CD4-positive, CD25-positive, alpha-beta regulatory T cell (primary cell): ENCODE results near the gene PALLD. TPM values are rescaled to one million over a fixed set of nuclear protein-coding genes. Genes with fewer than 3 reads are reported as not detected.

Source experiments
- ATAC-seq, 2 donors: fragments of 150-1000 bp; cut with Tn5 transposase; one replicate each; pipeline ENCODE4 v1.10.0; 2021; ENCODE audit warnings: low read depth in 2 of 2, moderate number of reproducible peaks in 2 of 2, moderate library complexity in 1 of 2
- DNase-seq, 3 donors: peaks; one replicate each; pipeline versions ENCODE4 v3.0.0 to v3.0.0-alpha.2; 2012 to 2022; ENCODE audit warnings: mixed read lengths in 1 of 3
- H3K27ac ChIP-seq: one replicate; pipeline ENCODE4 v1.7.0; 2013; ENCODE audit warnings: mild to moderate bottlenecking, low read length; ENCODE audit not compliant: insufficient read depth, poor library complexity, severe bottlenecking
- H3K27me3 ChIP-seq: one replicate; pipeline ENCODE4 v1.7.0; 2013; ENCODE audit warnings: low read length; ENCODE audit not compliant: control insufficient read depth, insufficient read depth
- H3K36me3 ChIP-seq: one replicate; pipeline ENCODE4 v1.7.0; 2013; ENCODE audit warnings: mild to moderate bottlenecking, low read length, moderate library complexity; ENCODE audit not compliant: control insufficient read depth, insufficient read depth
- H3K4me1 ChIP-seq: 2 replicates; pipeline ENCODE4 v1.7.0; 2013; ENCODE audit warnings: mild to moderate bottlenecking, low read length; ENCODE audit not compliant: insufficient read depth, control insufficient read depth, poor library complexity, severe bottlenecking
- H3K4me3 ChIP-seq: one replicate; pipeline ENCODE4 v1.7.0; 2013; ENCODE audit warnings: low read depth, mild to moderate bottlenecking, low read length, moderate library complexity
- H3K9me3 ChIP-seq, 2 experiments: 1 replicate in 1 of 2; 2 replicates in 1 of 2; pipeline ENCODE4 v1.7.0; 2013; ENCODE audit warnings: low read length in 2 of 2, mild to moderate bottlenecking in 1 of 2, moderate library complexity in 1 of 2; ENCODE audit not compliant: control insufficient read depth in 2 of 2
- H3K27ac Mint-ChIP-seq, 3 donors: one replicate each; pipeline ENCODE4 v1.8.0; 2020 to 2022; ENCODE audit warnings: mild to moderate bottlenecking in 3 of 3, mixed read lengths in 3 of 3, moderate library complexity in 2 of 3
- H3K27me3 Mint-ChIP-seq: one replicate; pipeline ENCODE4 v1.8.0; 2022; ENCODE audit warnings: mild to moderate bottlenecking, mixed read lengths
- H3K36me3 Mint-ChIP-seq: one replicate; pipeline ENCODE4 v1.8.0; 2020; ENCODE audit warnings: mixed read lengths
- H3K4me1 Mint-ChIP-seq, 4 donors: one replicate each; pipeline ENCODE4 v1.8.0; 2020 to 2022; ENCODE audit warnings: mixed read lengths in 4 of 4, mild to moderate bottlenecking in 1 of 4
- H3K4me3 Mint-ChIP-seq, 4 donors: one replicate each; pipeline ENCODE4 v1.8.0; 2020 to 2022; ENCODE audit warnings: mild to moderate bottlenecking in 4 of 4, mixed read lengths in 4 of 4, moderate library complexity in 3 of 4
- H3K9me3 Mint-ChIP-seq, 7 donors: one replicate each; pipeline ENCODE4 v1.8.0; 2020 to 2022; ENCODE audit warnings: mixed read lengths in 7 of 7, mild to moderate bottlenecking in 3 of 7, moderate library complexity in 2 of 7
- polyA plus RNA-seq, 4 donors: library from polyadenylated mRNA; unstranded; fragments of 300-500 nt; fragmentation: Illumina TruSeq; gene quantifications; one replicate each; pipeline ENCODE4 v1.2.3, GENCODE V29; 2021
- total RNA-seq: library from RNA; stranded (reverse); gene quantifications from one replicate; pipeline ENCODE4 v1.2.3, GENCODE V29; 2022

PALLD gene
- total and polyA plus RNA-seq, 5 donors from 2014 or later: 0.37 to 1.9 (median 0.76) TPM; not detected in 1

GRCh38 chr4:168587411-168588125 lies 90.7 kb downstream of the PALLD start:
- peaks cover 0 to 3% (median 0%) of the 10 kb centered on the region in 7 donors for H3K9me3 Mint-ChIP-seq
- Histone ChIP-seq H3K9me3 (no peaks in the 10 kb centered on the region), H3K27ac (no peak overlapping the region), H3K4me3 (no peak overlapping the region), H3K36me3 (no peaks in the 10 kb centered on the region), H3K27me3 (no peaks in the 10 kb centered on the region), H3K4me1 (no peaks in the 10 kb centered on the region)
- H3K36me3 Mint-ChIP-seq: no peaks in the 10 kb centered on the region
- peaks cover 0 to under 1% (median 0%) of the 10 kb centered on the region in 4 donors for H3K4me1 Mint-ChIP-seq
- H3K4me3 Mint-ChIP-seq: no peak overlapping the region
- DNase-seq (no peak), ATAC-seq (no peak)
- H3K27ac Mint-ChIP-seq: no peak overlapping the region
- H3K27me3 Mint-ChIP-seq: peaks cover 14% of the 10 kb centered on the region

- no peak for DNase-seq
- no peak overlapping the region for H3K27ac ChIP-seq
- H3K9me3 ChIP-seq: no peaks in the 10 kb centered on the region
- H3K4me3 ChIP-seq: no peak overlapping the region
- Mint-ChIP-seq H3K4me3 (no peak overlapping the region), H3K36me3 (no peaks in the 10 kb centered on the region), H3K4me1 (no peaks in the 10 kb centered on the region), H3K9me3 (peaks cover 0 to 1% (median 0%) of the 10 kb centered on the region in 7 donors), H3K27me3 (peaks cover 13% of the 10 kb centered on the region), H3K27ac (no peak overlapping the region)
- no peaks in the 10 kb centered on the region for H3K27me3 ChIP-seq
- no peak for ATAC-seq
- no peaks in the 10 kb centered on the region for H3K36me3 ChIP-seq
- H3K4me1 ChIP-seq: no peaks in the 10 kb centered on the region
Measured at GRCh38 chr4:168588916-168589531, 92.2 kb downstream of the PALLD start.

DNA sequence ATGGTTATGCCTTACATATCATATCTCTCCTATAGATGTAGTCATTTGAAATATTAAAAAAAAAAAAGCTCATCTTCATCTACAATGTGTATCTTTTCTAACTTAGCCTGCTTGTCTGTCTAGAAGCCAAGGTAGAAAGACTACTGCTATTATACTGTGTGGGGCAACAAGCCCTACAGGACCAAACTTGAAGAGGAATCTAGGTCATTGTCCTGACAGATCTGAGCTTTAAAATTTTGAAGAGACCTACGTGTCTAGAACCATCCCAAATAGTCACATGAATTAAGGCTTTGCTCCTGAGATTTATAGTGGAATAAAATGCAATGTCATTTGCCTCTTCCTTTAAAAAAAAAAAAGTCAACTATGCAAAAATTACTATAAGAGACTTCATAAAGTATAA lies 95.8 kb downstream of the PALLD start:
- Histone ChIP-seq H3K9me3 (no peaks in the 10 kb centered on the region), H3K4me3 (no peak overlapping the region), H3K4me1 (no peaks in the 10 kb centered on the region), H3K36me3 (no peaks in the 10 kb centered on the region), H3K27me3 (no peaks in the 10 kb centered on the region), H3K27ac (no peak overlapping the region)
- H3K9me3 Mint-ChIP-seq: no peaks in the 10 kb centered on the region
- ATAC-seq (no peak), DNase-seq (no peak)
- H3K27ac Mint-ChIP-seq: no peak overlapping the region
- no peaks in the 10 kb centered on the region for H3K4me1 Mint-ChIP-seq
- H3K36me3 Mint-ChIP-seq: no peaks in the 10 kb centered on the region
- H3K4me3 Mint-ChIP-seq: no peak overlapping the region
- H3K27me3 Mint-ChIP-seq: peaks cover 10% of the 10 kb centered on the region

- DNase-seq (no peak), ATAC-seq (no peak)
- no peak overlapping the region for H3K27ac Mint-ChIP-seq
- no peaks in the 10 kb centered on the region for H3K36me3 Mint-ChIP-seq
- no peak overlapping the region for H3K4me3 Mint-ChIP-seq
- H3K9me3 ChIP-seq: no peaks in the 10 kb centered on the region
- no peaks in the 10 kb centered on the region for H3K4me1 ChIP-seq
- H3K9me3 Mint-ChIP-seq: no peaks in the 10 kb centered on the region
- H3K4me3 ChIP-seq: no peak overlapping the region
- peaks cover 14% of the 10 kb centered on the region for H3K27me3 Mint-ChIP-seq
- no peaks in the 10 kb centered on the region for H3K36me3 ChIP-seq
- H3K27ac ChIP-seq: no peak overlapping the region
- no peaks in the 10 kb centered on the region for H3K27me3 ChIP-seq
- no peaks in the 10 kb centered on the region for H3K4me1 Mint-ChIP-seq
Measured at GRCh38 chr4:168593399-168593798, 96.5 kb downstream of the PALLD start.

DNA sequence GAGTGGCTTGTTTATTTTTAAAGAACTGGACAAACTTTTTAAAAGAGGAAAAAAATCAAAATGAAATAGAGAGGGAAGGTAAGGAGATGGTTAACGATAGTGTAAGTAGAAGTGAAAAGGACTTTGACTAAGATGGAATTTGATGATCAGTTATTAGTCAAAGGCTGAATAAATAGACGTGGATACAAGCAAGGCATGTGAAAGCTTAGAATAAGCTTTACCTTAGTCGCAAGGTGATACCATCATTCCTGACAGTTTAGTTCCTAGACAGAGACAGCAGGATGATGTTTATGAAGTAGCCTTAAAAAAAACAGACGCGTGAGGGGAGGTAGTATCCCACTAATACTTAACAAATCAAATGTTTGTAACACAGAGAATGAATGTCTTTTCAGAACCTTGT lies 97.3 kb downstream of the PALLD start:
- Histone ChIP-seq H3K4me1 (no peaks in the 10 kb centered on the region), H3K9me3 (no peaks in the 10 kb centered on the region), H3K36me3 (no peaks in the 10 kb centered on the region), H3K27me3 (no peaks in the 10 kb centered on the region), H3K27ac (no peak overlapping the region), H3K4me3 (no peak overlapping the region)
- ATAC-seq (no peak), DNase-seq (no peak)
- Mint-ChIP-seq H3K27ac (no peak overlapping the region), H3K4me1 (no peaks in the 10 kb centered on the region), H3K27me3 (peaks cover 14% of the 10 kb centered on the region), H3K9me3 (no peaks in the 10 kb centered on the region), H3K4me3 (no peak overlapping the region), H3K36me3 (no peaks in the 10 kb centered on the region)

DNA sequence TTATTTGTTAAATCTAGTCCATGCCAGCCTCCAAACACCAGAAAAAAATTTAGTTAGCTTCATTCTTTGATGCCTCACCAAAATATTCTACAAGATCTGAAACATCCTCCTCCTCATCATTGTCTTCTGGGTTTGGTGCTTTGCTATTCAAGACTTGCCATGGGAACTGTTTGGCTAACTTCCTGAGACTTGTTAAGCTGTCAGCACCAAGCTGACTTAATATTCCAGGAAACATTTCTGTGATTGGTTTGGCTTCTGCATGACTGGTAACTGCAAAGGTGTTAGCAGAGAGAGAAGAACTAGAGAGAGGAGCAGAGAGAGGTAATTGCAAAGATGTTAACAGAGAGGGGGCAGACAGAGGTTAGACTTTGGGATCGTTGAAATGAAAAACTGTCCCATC lies 101.3 kb downstream of the PALLD start:
- Mint-ChIP-seq H3K4me1 (no peaks in the 10 kb centered on the region), H3K27ac (no peak overlapping the region), H3K36me3 (no peaks in the 10 kb centered on the region), H3K4me3 (no peak overlapping the region), H3K27me3 (peaks cover 9% of the 10 kb centered on the region), H3K9me3 (no peaks in the 10 kb centered on the region)
- Histone ChIP-seq H3K4me1 (no peaks in the 10 kb centered on the region), H3K9me3 (no peaks in the 10 kb centered on the region), H3K27me3 (no peaks in the 10 kb centered on the region), H3K4me3 (no peak overlapping the region), H3K27ac (no peak overlapping the region), H3K36me3 (no peaks in the 10 kb centered on the region)
- DNase-seq (no peak), ATAC-seq (no peak)

GRCh38 chr4:168600796-168601583 lies 104.1 kb downstream of the PALLD start:
- no peaks in the 10 kb centered on the region for H3K4me1 ChIP-seq
- no peaks in the 10 kb centered on the region for H3K27me3 ChIP-seq
- H3K4me3 ChIP-seq: no peak overlapping the region
- ATAC-seq: no peak
- Mint-ChIP-seq H3K4me3 (no peak overlapping the region), H3K9me3 (no peaks in the 10 kb centered on the region), H3K27ac (no peak overlapping the region), H3K36me3 (no peaks in the 10 kb centered on the region), H3K4me1 (no peaks in the 10 kb centered on the region), H3K27me3 (peaks cover 5% of the 10 kb centered on the region)
- no peaks in the 10 kb centered on the region for H3K9me3 ChIP-seq
- DNase-seq: no peak
- H3K36me3 ChIP-seq: no peaks in the 10 kb centered on the region
- H3K27ac ChIP-seq: no peak overlapping the region
